GM12875 (cell line): ENCODE data around the gene C10orf53.
"Not testable (repeated sequence)": the region's sequence is repeated elsewhere in the genome, so short reads cannot be mapped to it uniquely, and the experiment has no call there.

Source experiments
- H3K4me3 ChIP-seq: one replicate; pipeline ENCODE4 v1.5.1; 2011; ENCODE audit warnings: low read depth, low read length, control low read depth
- TF ChIP-seq, protein P1 (sequence below): IDR thresholded peaks from 2 replicates; pipeline ENCODE4 v1.5.1; 2011; ENCODE audit warnings: low read depth, mild to moderate bottlenecking, control low read depth, inconsistent platforms, low read length, moderate library complexity, borderline replicate concordance; ENCODE audit not compliant: insufficient read depth

Gene C10orf53

DNA sequence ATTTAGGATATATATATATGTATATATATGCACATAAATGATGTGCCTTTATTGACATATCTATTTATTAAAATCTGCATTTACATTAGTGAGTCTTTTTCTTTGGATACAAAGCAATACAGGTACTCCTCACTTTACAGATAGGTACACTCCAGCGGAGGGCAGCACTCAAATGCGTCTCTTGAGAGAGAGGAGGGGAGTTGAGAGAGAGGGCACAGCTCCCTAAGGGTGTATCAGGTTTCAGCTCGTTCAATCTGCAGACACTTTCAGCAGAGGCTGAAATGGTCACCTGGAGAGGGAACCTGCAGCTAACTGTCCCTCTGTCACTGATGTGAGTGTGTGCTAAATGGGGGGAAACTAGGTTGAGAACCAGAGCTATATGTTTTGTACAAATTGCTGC, 21.5 kb downstream of the C10orf53 start:
- TF ChIP-seq, protein P1, sequence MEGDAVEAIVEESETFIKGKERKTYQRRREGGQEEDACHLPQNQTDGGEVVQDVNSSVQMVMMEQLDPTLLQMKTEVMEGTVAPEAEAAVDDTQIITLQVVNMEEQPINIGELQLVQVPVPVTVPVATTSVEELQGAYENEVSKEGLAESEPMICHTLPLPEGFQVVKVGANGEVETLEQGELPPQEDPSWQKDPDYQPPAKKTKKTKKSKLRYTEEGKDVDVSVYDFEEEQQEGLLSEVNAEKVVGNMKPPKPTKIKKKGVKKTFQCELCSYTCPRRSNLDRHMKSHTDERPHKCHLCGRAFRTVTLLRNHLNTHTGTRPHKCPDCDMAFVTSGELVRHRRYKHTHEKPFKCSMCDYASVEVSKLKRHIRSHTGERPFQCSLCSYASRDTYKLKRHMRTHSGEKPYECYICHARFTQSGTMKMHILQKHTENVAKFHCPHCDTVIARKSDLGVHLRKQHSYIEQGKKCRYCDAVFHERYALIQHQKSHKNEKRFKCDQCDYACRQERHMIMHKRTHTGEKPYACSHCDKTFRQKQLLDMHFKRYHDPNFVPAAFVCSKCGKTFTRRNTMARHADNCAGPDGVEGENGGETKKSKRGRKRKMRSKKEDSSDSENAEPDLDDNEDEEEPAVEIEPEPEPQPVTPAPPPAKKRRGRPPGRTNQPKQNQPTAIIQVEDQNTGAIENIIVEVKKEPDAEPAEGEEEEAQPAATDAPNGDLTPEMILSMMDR: no peak
- no peak overlapping the region for H3K4me3 ChIP-seq

DNA sequence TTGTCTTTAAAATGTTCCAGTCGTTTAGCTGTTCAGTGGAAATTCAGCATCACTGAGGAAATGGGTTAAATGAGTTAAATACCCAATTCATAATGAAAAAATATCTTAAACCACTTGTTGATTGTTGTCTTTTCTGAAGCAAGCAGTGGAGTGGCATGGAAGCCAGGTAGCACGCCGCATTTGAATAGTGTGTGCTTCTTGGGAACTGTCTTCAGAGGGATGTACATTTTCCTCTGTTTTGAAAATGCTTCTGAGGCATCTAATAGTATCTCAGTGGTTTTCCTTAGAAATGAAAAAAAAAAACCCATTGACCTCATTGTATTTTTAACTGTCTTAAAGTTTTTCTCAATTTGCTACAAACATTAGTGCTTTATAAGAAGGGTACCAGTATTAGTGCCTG, 28.1 kb downstream of the C10orf53 start:
- no peak overlapping the region for H3K4me3 ChIP-seq
- TF ChIP-seq, protein P1: no peak

DNA sequence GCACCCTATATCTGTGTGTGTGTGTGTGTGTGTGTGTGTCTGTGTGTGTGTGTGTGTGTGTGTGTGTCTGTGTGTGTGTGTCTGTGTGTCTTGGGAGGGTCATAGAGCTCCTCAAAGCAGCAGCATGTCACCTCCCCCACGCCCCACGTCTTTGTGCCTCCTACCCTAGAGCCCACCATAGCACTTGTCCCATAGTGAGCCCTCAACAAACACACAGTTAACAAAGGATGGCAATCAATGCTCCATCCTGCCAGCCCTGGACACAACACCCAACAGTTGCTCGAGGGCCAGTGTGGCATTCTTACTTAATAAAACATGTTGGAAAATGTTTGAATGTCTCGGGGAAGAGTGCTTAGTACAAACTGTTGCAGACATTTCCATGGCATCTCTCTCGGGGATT, 30.5 kb downstream of the C10orf53 start:
- H3K4me3 ChIP-seq: no peak overlapping the region
- TF ChIP-seq, protein P1: no peak

GRCh38 chr10:49710966-49711365, 31.5 kb downstream of the C10orf53 start:
- TF ChIP-seq, protein P1: no peak

DNA sequence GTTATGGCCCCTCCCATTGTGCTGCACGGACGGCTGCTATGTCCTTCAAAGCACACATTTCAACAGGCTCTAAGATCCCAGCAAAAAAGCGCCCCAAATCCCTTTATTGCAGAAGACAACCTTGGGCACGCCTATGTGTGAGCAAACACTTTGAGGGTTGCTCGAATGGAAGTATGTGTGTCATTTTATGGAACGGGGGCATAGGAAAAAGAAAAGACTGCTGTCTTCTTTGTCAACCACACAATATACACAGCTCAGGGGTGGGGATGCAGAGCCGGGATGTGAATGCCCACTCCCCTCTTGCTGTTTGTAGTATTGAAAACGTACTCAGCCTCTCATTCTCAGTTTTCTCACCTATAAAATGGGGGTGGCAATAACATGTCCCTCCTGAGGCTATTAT, 32.0 kb downstream of the C10orf53 start:
- no peak overlapping the region for H3K4me3 ChIP-seq
- TF ChIP-seq, protein P1: no peak

More at GRCh38 chr10:49710966-49711365, 31.5 kb downstream of the C10orf53 start:
- H3K4me3 ChIP-seq: no peak overlapping the region

GRCh38 chr10:49713266-49713665, 33.8 kb downstream of the C10orf53 start:
- H3K4me3 ChIP-seq: no peak overlapping the region

DNA sequence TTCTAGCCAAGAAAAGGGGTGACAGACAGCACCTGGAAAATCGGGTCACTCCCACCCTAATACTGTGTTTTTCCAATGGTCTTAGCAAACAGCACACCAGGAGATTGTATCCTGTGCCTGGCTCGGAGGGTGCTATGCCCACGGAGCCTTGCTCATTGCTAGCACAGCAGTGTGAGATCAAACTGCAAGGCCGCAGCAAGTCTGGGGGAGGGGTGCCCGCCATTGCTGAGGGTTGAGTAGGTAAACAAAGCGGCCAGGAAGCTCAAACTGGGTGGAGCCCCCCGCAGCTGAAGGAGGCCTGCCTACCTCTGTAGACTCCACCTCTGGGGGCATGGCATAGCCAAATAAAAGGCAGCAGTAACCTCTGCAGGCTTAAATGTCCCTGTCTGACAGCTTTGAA, 35.7 kb downstream of the C10orf53 start:
- H3K4me3 ChIP-seq: not testable (repeated sequence)

More at GRCh38 chr10:49713266-49713665, 33.8 kb downstream of the C10orf53 start:
- TF ChIP-seq, protein P1: no peak

GRCh38 chr10:49726593-49726992, 47.1 kb downstream of the C10orf53 start:
- TF ChIP-seq, protein P1: no peak
- no peak overlapping the region for H3K4me3 ChIP-seq
